Stomach (tissue), 9 donors: ENCODE measurements around the gene FADS6. TPM values are rescaled to one million over a fixed set of nuclear protein-coding genes. Genes with fewer than 3 reads are reported as not detected.

ENCODE experiments used
- DNase-seq, 2 donors: peaks; one replicate each; pipeline versions ENCODE4 v3.0.0 to v3.0.0-alpha.2; 2013 to 2019
- H3K27ac ChIP-seq, 5 donors: fragments of 200-600 bp in 4 of 5; sonication (generic) in 4 of 5; one replicate each; pipeline ENCODE4 v1.5.1; 2013 to 2019; ENCODE audit warnings: mild to moderate bottlenecking in 1 of 5, moderate library complexity in 1 of 5
- H3K27me3 ChIP-seq, 3 donors: fragments of 200-600 bp; sonication (generic); one replicate each; pipeline ENCODE4 v1.5.1; 2017 to 2019; ENCODE audit warnings: mixed run types in 1 of 3
- H3K36me3 ChIP-seq, 4 donors: fragments of 200-600 bp; sonication (generic); 1 replicate in 3 of 4; 2 replicates in 1 of 4; pipeline ENCODE4 v1.5.1; 2016 to 2019
- H3K4me1 ChIP-seq, 4 donors: fragments of 200-600 bp; sonication (generic); one replicate each; pipeline ENCODE4 v1.5.1; 2016 to 2019
- H3K4me3 ChIP-seq, 4 donors: fragments of 200-600 bp; sonication (generic) in 3 of 4; one replicate each; pipeline ENCODE4 v1.5.1; 2016 to 2019; ENCODE audit warnings: mild to moderate bottlenecking in 1 of 4
- H3K9me3 ChIP-seq, 4 donors: fragments of 200-600 bp; sonication (generic); one replicate each; pipeline ENCODE4 v1.5.1; 2016 to 2019
- EP300 ChIP-seq: sonication (generic); formaldehyde crosslinking; IDR thresholded peaks from one replicate; pipeline ENCODE4 v1.6.1; 2017; ENCODE audit warnings: antibody characterized with exemption
- POLR2A ChIP-seq, 4 donors: fragments of 450-650 bp; IDR thresholded peaks; one replicate each; pipeline ENCODE4 v1.6.1; 2016; ENCODE audit warnings: antibody characterized with exemption in 4 of 4, control low read depth in 2 of 4, mild to moderate bottlenecking in 1 of 4, moderate library complexity in 1 of 4
- POLR2AphosphoS5 ChIP-seq, 3 donors: sonication (generic); formaldehyde crosslinking; IDR thresholded peaks; one replicate each; pipeline ENCODE4 v1.6.1; 2016; ENCODE audit warnings: antibody characterized with exemption in 3 of 3
- WGBS, 5 donors: extraction: QIAGEN DNeasy Blood & Tissue Kit in 3 of 5; methylation state at CpG; one replicate each; pipeline versions ENCODE4 v1.1.5 to v1.1.7; 2013 to 2018; 5-methylcytosine and 5-hydroxymethylcytosine counted together
- intact Hi-C: fragments of 100-400 bp; cut with DNase I; formaldehyde crosslinking; loops from one replicate; pipeline ENCODE4 v1.15.1; 2023; ENCODE audit warnings: low total_unique reads
- polyA plus RNA-seq, 3 donors: library from polyadenylated mRNA; stranded (reverse); fragments of 200-250 nt; gene quantifications; one replicate each; pipeline ENCODE4 v1.2.3, GENCODE V29; 2013
- total RNA-seq, 5 donors: library from RNA; depleted of rRNA; stranded (reverse); fragments of >200 nt; gene quantifications; one replicate each; pipeline versions ENCODE4 v1.1.0 to v1.2.3, GENCODE V29; 2014 to 2016
- TF ChIP-seq, protein P1 (sequence below), 7 experiments: fragments of 450-650 bp in 4 of 7; fragments of 200-600 bp in 3 of 7; sonication (generic) in 3 of 7; IDR thresholded peaks; one replicate each; pipeline ENCODE4 v1.5.1; 2016 to 2019; ENCODE audit warnings: antibody characterized with exemption in 7 of 7, control low read depth in 2 of 7, mild to moderate bottlenecking in 1 of 7
- donor health status: healthy with polysubstance abuse.
- donor health status: Bipolar disorder and iron deficiency.
- donor health status: healthy.

FADS6 gene
- total and polyA plus RNA-seq, 8 donors: 0.50 to 1.8 TPM; not detected in 6

GRCh38 chr17:74856112-74856511 lies 37.3 kb downstream of the FADS6 start:
- no peak overlapping the region for H3K27ac ChIP-seq
- intact Hi-C loops: no loop called here
- WGBS, 5 donors: 71 to 82% (median 77%) methylated on average over 7 of the region's 7 CpGs
- no peaks in the 10 kb centered on the region for H3K36me3 ChIP-seq
- peaks cover 26 to 39% (median 29%) of the 10 kb centered on the region in 4 donors for H3K4me1 ChIP-seq
- no peak for DNase-seq
- H3K27me3 ChIP-seq: peaks cover 25 to 100% (median 80%) of the 10 kb centered on the region in 3 donors
- TF ChIP-seq, protein P1, sequence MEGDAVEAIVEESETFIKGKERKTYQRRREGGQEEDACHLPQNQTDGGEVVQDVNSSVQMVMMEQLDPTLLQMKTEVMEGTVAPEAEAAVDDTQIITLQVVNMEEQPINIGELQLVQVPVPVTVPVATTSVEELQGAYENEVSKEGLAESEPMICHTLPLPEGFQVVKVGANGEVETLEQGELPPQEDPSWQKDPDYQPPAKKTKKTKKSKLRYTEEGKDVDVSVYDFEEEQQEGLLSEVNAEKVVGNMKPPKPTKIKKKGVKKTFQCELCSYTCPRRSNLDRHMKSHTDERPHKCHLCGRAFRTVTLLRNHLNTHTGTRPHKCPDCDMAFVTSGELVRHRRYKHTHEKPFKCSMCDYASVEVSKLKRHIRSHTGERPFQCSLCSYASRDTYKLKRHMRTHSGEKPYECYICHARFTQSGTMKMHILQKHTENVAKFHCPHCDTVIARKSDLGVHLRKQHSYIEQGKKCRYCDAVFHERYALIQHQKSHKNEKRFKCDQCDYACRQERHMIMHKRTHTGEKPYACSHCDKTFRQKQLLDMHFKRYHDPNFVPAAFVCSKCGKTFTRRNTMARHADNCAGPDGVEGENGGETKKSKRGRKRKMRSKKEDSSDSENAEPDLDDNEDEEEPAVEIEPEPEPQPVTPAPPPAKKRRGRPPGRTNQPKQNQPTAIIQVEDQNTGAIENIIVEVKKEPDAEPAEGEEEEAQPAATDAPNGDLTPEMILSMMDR (IDR thresholded peaks at IDR 0.05): no peak
- TF ChIP-seq POLR2AphosphoS5 (IDR thresholded peaks at IDR 0.05) (no peak), EP300 (no peak)
- H3K9me3 ChIP-seq: peaks cover 0 to 5% (median 0%) of the 10 kb centered on the region in 4 donors
- no peak overlapping the region for H3K4me3 ChIP-seq

- Histone ChIP-seq H3K9me3 (peaks cover 0 to 5% (median 0%) of the 10 kb centered on the region in 4 donors), H3K27me3 (peaks cover 19 to 100% (median 80%) of the 10 kb centered on the region in 3 donors), H3K4me3 (no peak overlapping the region), H3K4me1 (peaks cover 19 to 31% (median 21%) of the 10 kb centered on the region in 4 donors), H3K27ac (no peak overlapping the region), H3K36me3 (no peaks in the 10 kb centered on the region)
- no peak for DNase-seq
- intact Hi-C loops: no loop called here
- WGBS, 5 donors: 72 to 82% (median 76%) methylated on average over 4 of the region's 4 CpGs
- no peak for TF ChIP-seq EP300
These were observed 38.1 kb downstream of the FADS6 start for GRCh38 chr17:74855323-74855722.

GRCh38 chr17:74854792-74855191 lies 38.6 kb downstream of the FADS6 start:
- H3K27ac ChIP-seq: no peak overlapping the region
- intact Hi-C loops: no loop called here
- H3K9me3 ChIP-seq: peaks cover 0 to 5% (median 0%) of the 10 kb centered on the region in 4 donors
- H3K4me3 ChIP-seq: no peak overlapping the region
- H3K36me3 ChIP-seq: no peaks in the 10 kb centered on the region
- H3K27me3 ChIP-seq: peaks cover 13 to 100% (median 80%) of the 10 kb centered on the region in 3 donors
- peaks cover 13 to 26% (median 16%) of the 10 kb centered on the region in 4 donors for H3K4me1 ChIP-seq
- TF ChIP-seq, protein P1 (IDR thresholded peaks at IDR 0.05): no peak
- TF ChIP-seq POLR2AphosphoS5 (IDR thresholded peaks at IDR 0.05) (no peak), POLR2A (IDR thresholded peaks at IDR 0.05) (no peak), EP300 (no peak)
- no peak for DNase-seq
- WGBS, 5 donors: 84 to 88% (median 85%) methylated on average over 17 of the region's 17 CpGs

GRCh38 chr17:74853669-74854068 lies 39.8 kb downstream of the FADS6 start:
- DNase-seq: no peak
- Histone ChIP-seq H3K36me3 (no peaks in the 10 kb centered on the region), H3K27ac (no peak overlapping the region), H3K4me1 (peaks cover 9 to 14% (median 10%) of the 10 kb centered on the region in 4 donors), H3K4me3 (no peak overlapping the region), H3K9me3 (peaks cover 0 to 5% (median 0%) of the 10 kb centered on the region in 4 donors), H3K27me3 (peaks cover 13 to 95% (median 69%) of the 10 kb centered on the region in 3 donors)
- intact Hi-C loops: no loop called here
- TF ChIP-seq, protein P1 (IDR thresholded peaks at IDR 0.05): no peak
- no peak for TF ChIP-seq POLR2AphosphoS5 (IDR thresholded peaks at IDR 0.05)
- no peak for TF ChIP-seq POLR2A (IDR thresholded peaks at IDR 0.05)
- no peak for TF ChIP-seq EP300
- WGBS, 5 donors: 64 to 79% (median 69%) methylated on average over 8 of the region's 8 CpGs

GRCh38 chr17:74853048-74853397 lies 40.4 kb downstream of the FADS6 start:
- 8 to 12% (median 11%) methylated on average over 8 to 9 of the region's 9 CpGs for WGBS, 5 donors
- Histone ChIP-seq H3K27me3 (peaks cover 13 to 88% (median 63%) of the 10 kb centered on the region in 3 donors), H3K36me3 (no peaks in the 10 kb centered on the region), H3K4me3 (no peak overlapping the region), H3K27ac (no peak overlapping the region), H3K4me1 (peaks cover 9 to 14% (median 10%) of the 10 kb centered on the region in 4 donors), H3K9me3 (peaks cover 0 to 5% (median 0%) of the 10 kb centered on the region in 4 donors)
- intact Hi-C loops: no loop called here
- no peak for TF ChIP-seq POLR2AphosphoS5 (IDR thresholded peaks at IDR 0.05)
- TF ChIP-seq EP300: no peak
- no peak for TF ChIP-seq POLR2A (IDR thresholded peaks at IDR 0.05)
- TF ChIP-seq, protein P1 (IDR thresholded peaks at IDR 0.05): no peak
- no peak for DNase-seq
